Lung (tissue), 12 donors: Measurements from ENCODE around the gene FAM163B. TPM values are rescaled to one million over a fixed set of nuclear protein-coding genes. Genes with fewer than 3 reads are reported as not detected.

Source experiments
- ATAC-seq: fragments of 200-7000 bp; cut with Tn5 transposase; one replicate; pipeline ENCODE4 v1.9.1; 2020; ENCODE audit warnings: moderate number of reproducible peaks; ENCODE audit not compliant: insufficient read depth, low FRiP score
- DNase-seq, 3 donors: peaks; one replicate each; pipeline ENCODE4 v3.0.0-alpha.2; 2013 to 2017
- H3K27ac ChIP-seq, 2 donors: one replicate each; pipeline ENCODE4 v1.5.1; 2013; ENCODE audit warnings: mild to moderate bottlenecking in 2 of 2, moderate library complexity in 2 of 2, control low read depth in 1 of 2, inconsistent platforms in 1 of 2, low read depth in 1 of 2, low read length in 1 of 2
- H3K27me3 ChIP-seq, 3 donors: one replicate each; pipeline ENCODE4 v1.5.1; 2013; ENCODE audit warnings: low read length in 2 of 3; ENCODE audit not compliant: control insufficient read depth in 3 of 3, insufficient read depth in 3 of 3
- H3K36me3 ChIP-seq, 4 donors: one replicate each; pipeline ENCODE4 v1.5.1; 2013; ENCODE audit warnings: low read length in 4 of 4, mild to moderate bottlenecking in 1 of 4, moderate library complexity in 1 of 4; ENCODE audit not compliant: control insufficient read depth in 4 of 4, insufficient read depth in 4 of 4
- H3K4me1 ChIP-seq, 5 donors: one replicate each; pipeline ENCODE4 v1.5.1; 2013; ENCODE audit warnings: low read length in 5 of 5, mild to moderate bottlenecking in 2 of 5, moderate library complexity in 1 of 5; ENCODE audit not compliant: control insufficient read depth in 5 of 5, insufficient read depth in 5 of 5
- H3K4me3 ChIP-seq: one replicate; pipeline ENCODE4 v1.5.1; 2013; ENCODE audit warnings: mild to moderate bottlenecking, control low read depth, moderate library complexity
- H3K9ac ChIP-seq, 2 donors: one replicate each; pipeline ENCODE4 v1.5.1; 2013; ENCODE audit warnings: low read length in 2 of 2, control low read depth in 1 of 2; ENCODE audit not compliant: insufficient read depth in 1 of 2
- H3K9me3 ChIP-seq, 4 donors: one replicate each; pipeline ENCODE4 v1.5.1; 2013; ENCODE audit warnings: low read length in 3 of 4, mild to moderate bottlenecking in 1 of 4, moderate library complexity in 1 of 4; ENCODE audit not compliant: control insufficient read depth in 4 of 4, insufficient read depth in 3 of 4
- WGBS, 2 donors: extraction: QIAGEN DNeasy Blood & Tissue Kit; methylation state at CpG; one replicate each; pipeline ENCODE4 v1.1.7; 2013; 5-methylcytosine and 5-hydroxymethylcytosine counted together
- polyA plus RNA-seq, 2 donors: library from polyadenylated mRNA; stranded (reverse); fragments of 200-250 nt; gene quantifications; one replicate each; pipeline ENCODE4 v1.2.1, GENCODE V29; 2013
- total RNA-seq, 2 donors: library from RNA; depleted of rRNA in 1 of 2; stranded (reverse); fragments of >200 nt in 1 of 2; gene quantifications; one replicate each; pipeline ENCODE4 v1.2.1, GENCODE V29; 2014 to 2021
- TF ChIP-seq, protein P1 (sequence below): IDR thresholded peaks from 2 replicates; pipeline ENCODE4 v1.5.1; 2012; ENCODE audit warnings: mild to moderate bottlenecking; ENCODE audit errors: control extremely low read depth, extremely low read depth
- donor health status: control.
- donor health status: control.
- donor health status: Bipolar disorder and iron deficiency.
- donor health status: healthy.
- donor health status: DM: yes; HTN: yes; CAD: no.

The FAM163B gene
- total and polyA plus RNA-seq, 4 donors, result 0.10 to 0.51 (median 0.16) TPM; not detected in 1

DNA sequence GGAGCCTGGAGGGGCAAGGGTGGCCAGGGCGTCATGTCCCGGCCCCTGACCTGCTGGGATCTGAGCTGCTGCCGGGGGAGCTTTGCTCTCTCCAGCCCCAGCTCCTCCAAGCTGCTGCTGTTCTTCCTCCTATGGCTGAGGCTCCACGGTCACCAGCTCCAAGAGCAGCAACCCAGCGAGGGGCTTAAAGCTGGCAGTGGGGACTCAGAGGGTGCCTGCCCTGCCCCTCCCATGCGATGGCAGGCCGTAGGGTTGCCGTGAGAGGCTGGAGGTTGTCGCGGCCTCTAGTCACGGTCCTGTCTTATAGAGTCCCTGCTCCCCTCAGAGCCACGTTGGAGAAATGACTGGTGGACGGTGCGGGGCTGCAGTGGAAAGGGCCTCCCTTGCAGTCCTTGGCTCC is 46.5 kb upstream of the FAM163B start:
- no peak overlapping the region for H3K27ac ChIP-seq
- H3K27me3 ChIP-seq, result peaks cover 0 to 37% (median 9%) of the 10 kb centered on the region in 3 donors
- no peak for ATAC-seq
- H3K9ac ChIP-seq, result no peak overlapping the region
- H3K4me3 ChIP-seq, result no peak overlapping the region
- no peak for DNase-seq
- H3K9me3 ChIP-seq, result no peaks in the 10 kb centered on the region
- 57 to 65% methylated on average over 14 of the region's 14 CpGs for WGBS, 2 donors
- H3K36me3 ChIP-seq, result no peaks in the 10 kb centered on the region
- H3K4me1 ChIP-seq, result peaks cover 0 to 14% (median 5%) of the 10 kb centered on the region in 5 donors
- TF ChIP-seq, protein P1, sequence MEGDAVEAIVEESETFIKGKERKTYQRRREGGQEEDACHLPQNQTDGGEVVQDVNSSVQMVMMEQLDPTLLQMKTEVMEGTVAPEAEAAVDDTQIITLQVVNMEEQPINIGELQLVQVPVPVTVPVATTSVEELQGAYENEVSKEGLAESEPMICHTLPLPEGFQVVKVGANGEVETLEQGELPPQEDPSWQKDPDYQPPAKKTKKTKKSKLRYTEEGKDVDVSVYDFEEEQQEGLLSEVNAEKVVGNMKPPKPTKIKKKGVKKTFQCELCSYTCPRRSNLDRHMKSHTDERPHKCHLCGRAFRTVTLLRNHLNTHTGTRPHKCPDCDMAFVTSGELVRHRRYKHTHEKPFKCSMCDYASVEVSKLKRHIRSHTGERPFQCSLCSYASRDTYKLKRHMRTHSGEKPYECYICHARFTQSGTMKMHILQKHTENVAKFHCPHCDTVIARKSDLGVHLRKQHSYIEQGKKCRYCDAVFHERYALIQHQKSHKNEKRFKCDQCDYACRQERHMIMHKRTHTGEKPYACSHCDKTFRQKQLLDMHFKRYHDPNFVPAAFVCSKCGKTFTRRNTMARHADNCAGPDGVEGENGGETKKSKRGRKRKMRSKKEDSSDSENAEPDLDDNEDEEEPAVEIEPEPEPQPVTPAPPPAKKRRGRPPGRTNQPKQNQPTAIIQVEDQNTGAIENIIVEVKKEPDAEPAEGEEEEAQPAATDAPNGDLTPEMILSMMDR, result no peak

DNA sequence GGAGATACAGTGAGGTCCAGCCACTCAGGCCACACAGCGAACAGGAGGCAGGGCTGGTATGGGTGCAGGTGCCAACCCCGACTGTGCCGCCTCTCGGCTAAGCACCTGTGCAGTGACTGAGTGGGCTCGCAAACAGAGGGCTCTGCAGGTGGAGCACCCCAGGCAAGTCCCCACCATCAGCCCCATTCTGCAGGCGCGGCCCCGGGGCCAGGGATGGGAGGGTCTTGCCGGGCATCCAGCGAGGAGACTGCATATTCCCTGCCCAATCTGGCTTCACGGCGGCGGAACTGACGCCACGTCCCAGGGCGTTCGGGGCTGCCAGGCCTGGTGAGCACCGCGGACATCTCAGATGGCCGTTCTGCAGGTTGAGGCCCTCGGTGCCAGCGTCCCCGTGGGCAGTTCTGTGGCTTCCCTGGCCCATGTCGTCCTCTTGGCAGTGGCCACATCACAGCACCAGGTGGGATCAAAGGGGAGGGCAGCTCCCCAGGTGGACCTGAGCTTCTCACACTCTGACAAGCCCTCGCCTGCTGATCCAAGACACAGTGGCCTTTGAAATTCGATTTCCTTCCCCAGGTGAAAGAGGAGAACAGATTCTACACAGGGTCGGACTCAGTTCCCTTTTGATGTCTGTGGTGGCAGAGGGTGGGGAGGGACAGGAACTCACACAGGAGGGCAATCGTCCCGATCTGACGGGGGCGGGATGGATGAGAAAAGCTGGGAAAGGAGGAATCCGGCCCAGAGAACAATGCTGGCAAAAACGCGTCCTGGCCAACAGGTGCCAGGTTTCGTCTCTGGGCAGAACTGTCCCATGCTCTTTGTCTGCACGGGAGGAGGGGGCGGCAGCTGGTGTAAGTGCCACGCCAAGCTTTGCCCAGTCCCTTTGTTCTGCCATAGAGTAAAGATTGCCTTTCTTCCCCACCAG is 45.8 kb upstream of the FAM163B start:
- TF ChIP-seq, protein P1, result no peak
- no peak overlapping the region for H3K27ac ChIP-seq
- DNase-seq, result no peak
- H3K36me3 ChIP-seq, result no peaks in the 10 kb centered on the region
- H3K27me3 ChIP-seq, result peaks cover 0 to 37% (median 9%) of the 10 kb centered on the region in 3 donors
- no peaks in the 10 kb centered on the region for H3K9me3 ChIP-seq
- no peak for ATAC-seq
- H3K4me1 ChIP-seq, result peaks cover 0 to 14% (median 5%) of the 10 kb centered on the region in 5 donors
- no peak overlapping the region for H3K9ac ChIP-seq
- WGBS, 2 donors, result 57 to 61% methylated on average over 38 of the region's 38 CpGs
- H3K4me3 ChIP-seq, result no peak overlapping the region

DNA sequence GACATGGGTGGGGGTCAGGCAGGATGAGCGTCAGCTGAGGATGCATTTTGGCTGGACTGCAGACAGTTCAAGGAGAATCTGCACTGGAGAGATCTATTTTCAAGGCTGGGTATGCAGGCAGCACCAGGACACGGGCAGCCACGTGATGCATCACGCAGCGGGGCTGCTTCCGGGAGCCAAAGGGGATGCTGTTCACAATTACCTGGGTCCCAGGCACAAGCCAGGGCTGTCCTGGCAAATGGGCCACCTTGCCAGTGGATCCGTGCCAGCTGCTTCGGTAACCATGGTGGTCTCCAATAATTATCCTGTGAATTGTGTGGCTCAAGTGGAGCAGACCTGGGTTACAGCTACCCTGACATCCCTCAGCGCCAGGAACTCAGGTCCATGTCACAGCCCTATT is 44.4 kb upstream of the FAM163B start:
- 74 to 77% methylated on average over 9 of the region's 9 CpGs for WGBS, 2 donors
- no peak for DNase-seq
- H3K27me3 ChIP-seq, result peaks cover 0 to 37% (median 9%) of the 10 kb centered on the region in 3 donors
- no peak for ATAC-seq
- no peaks in the 10 kb centered on the region for H3K9me3 ChIP-seq
- H3K36me3 ChIP-seq, result no peaks in the 10 kb centered on the region
- H3K9ac ChIP-seq, result no peak overlapping the region
- peaks cover 0 to 5% (median 4%) of the 10 kb centered on the region in 5 donors for H3K4me1 ChIP-seq
- TF ChIP-seq, protein P1, result no peak
- H3K27ac ChIP-seq, result no peak overlapping the region
- H3K4me3 ChIP-seq, result no peak overlapping the region
